ENCODE measurements around the gene ATP12A. TPM values are rescaled to one million over a fixed set of nuclear protein-coding genes. Genes with fewer than 3 reads are reported as not detected.

ATP12A gene
- total and polyA plus RNA-seq, 2 of the 8 experiments (the other 6 are each of a cell fraction or from before 2014, with no cell fraction given): 0.80 to 1.3 TPM

GRCh38 chr13:24738366-24738847 is 58.2 kb downstream of the ATP12A start:
- no peaks in the 10 kb centered on the region for H3K79me2 ChIP-seq (ENCODE audit: control insufficient read depth in 1 of 2, insufficient read depth in 2 of 2, low read length in 2 of 2)
- no peak overlapping the region for H3K56ac ChIP-seq (replicated peaks; ENCODE audit: insufficient read length, low read depth, low read length)
- no peak overlapping the region for H3K9ac ChIP-seq (replicated peaks in 1 of 4; ENCODE audit: extremely low read depth in 1 of 4, low read depth in 3 of 4, low read length in 3 of 4)
- H2BK20ac ChIP-seq (ENCODE audit: low read length): no peak overlapping the region
- no peaks in the 10 kb centered on the region for H3K9me3 ChIP-seq (ENCODE audit: insufficient read depth in 2 of 2, low read depth in 1 of 2, low read length in 1 of 2)
- H4K91ac ChIP-seq (replicated peaks; ENCODE audit: insufficient read length, low read length): no peak overlapping the region
- no peak overlapping the region for H3K4me2 ChIP-seq (ENCODE audit: insufficient read depth in 1 of 2, low read depth in 2 of 2, low read length in 2 of 2)
- H2BK15ac ChIP-seq (ENCODE audit: low read length): no peak overlapping the region
- H3K18ac ChIP-seq (ENCODE audit: extremely low read depth, low read length): no peak overlapping the region
- no peaks in the 10 kb centered on the region for H3K79me1 ChIP-seq (ENCODE audit: low read depth, low read length)
- no peak overlapping the region for H3K4ac ChIP-seq (replicated peaks; ENCODE audit: insufficient read length, low read depth, low read length)
- no peak overlapping the region for H3K27ac ChIP-seq (ENCODE audit: low read depth, low read length)
- H2BK120ac ChIP-seq (replicated peaks; ENCODE audit: low read depth, low read length): no peak overlapping the region
- no peak overlapping the region for H3K4me3 ChIP-seq (ENCODE audit: extremely low read depth in 1 of 4, insufficient read depth in 2 of 4, low read depth in 3 of 4, low read length in 4 of 4)
- no peak overlapping the region for H3K14ac ChIP-seq (ENCODE audit: insufficient read length)
- peak overlapping the region; percentile 11; the same call in 1 of the 2 replicates for H2AFZ ChIP-seq (ENCODE audit: low read length)
- ChIA-PET CTCF (ENCODE audit: partially characterized antibody) (no interaction called here), POLR2A (ENCODE audit: partially characterized antibody) (no interaction called here)
- no peaks in the 10 kb centered on the region for H3K36me3 ChIP-seq (ENCODE audit: control insufficient read depth in 2 of 4, insufficient read depth in 4 of 4, low read length in 3 of 4)
- FAIRE-seq (no peak), DNase-seq (ENCODE audit: low read depth in 1 of 2, low spot score in 2 of 2) (no peak)
- no peak overlapping the region for H4K5ac ChIP-seq (ENCODE audit: insufficient read length, low read depth, low read length)
- H3K23me2 ChIP-seq (ENCODE audit: low read depth, low read length): no peaks in the 10 kb centered on the region
- peaks cover 0 to 4% (median 1%) of the 10 kb centered on the region in 4 experiments; a peak in 1 of 7 replicates for H3K4me1 ChIP-seq (replicated peaks in 1 of 4; ENCODE audit: control insufficient read depth in 3 of 4, insufficient read depth in 4 of 4, low read length in 3 of 4)
- no peak for TF ChIP-seq SAP30 (IDR thresholded peaks at IDR 0.05; ENCODE audit: insufficient read depth, insufficient replicate concordance, low read length)
- TF ChIP-seq SIN3A (conservative IDR thresholded peaks at IDR 0.05 in 1 of 2, IDR thresholded peaks at IDR 0.05 in 1 of 2; ENCODE audit: low read depth in 1 of 2, low read length in 2 of 2): no peak
- TF ChIP-seq, protein P1, sequence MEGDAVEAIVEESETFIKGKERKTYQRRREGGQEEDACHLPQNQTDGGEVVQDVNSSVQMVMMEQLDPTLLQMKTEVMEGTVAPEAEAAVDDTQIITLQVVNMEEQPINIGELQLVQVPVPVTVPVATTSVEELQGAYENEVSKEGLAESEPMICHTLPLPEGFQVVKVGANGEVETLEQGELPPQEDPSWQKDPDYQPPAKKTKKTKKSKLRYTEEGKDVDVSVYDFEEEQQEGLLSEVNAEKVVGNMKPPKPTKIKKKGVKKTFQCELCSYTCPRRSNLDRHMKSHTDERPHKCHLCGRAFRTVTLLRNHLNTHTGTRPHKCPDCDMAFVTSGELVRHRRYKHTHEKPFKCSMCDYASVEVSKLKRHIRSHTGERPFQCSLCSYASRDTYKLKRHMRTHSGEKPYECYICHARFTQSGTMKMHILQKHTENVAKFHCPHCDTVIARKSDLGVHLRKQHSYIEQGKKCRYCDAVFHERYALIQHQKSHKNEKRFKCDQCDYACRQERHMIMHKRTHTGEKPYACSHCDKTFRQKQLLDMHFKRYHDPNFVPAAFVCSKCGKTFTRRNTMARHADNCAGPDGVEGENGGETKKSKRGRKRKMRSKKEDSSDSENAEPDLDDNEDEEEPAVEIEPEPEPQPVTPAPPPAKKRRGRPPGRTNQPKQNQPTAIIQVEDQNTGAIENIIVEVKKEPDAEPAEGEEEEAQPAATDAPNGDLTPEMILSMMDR (IDR thresholded peaks at IDR 0.05; ENCODE audit: control extremely low read depth in 1 of 3, insufficient read depth in 1 of 3, low read depth in 1 of 3, low read length in 3 of 3): no peak
- TF ChIP-seq CHD2 (IDR thresholded peaks at IDR 0.05; ENCODE audit: low read length): no peak
- TF ChIP-seq TAF7 (optimal IDR thresholded peaks at IDR 0.05; ENCODE audit: borderline replicate concordance, low read depth, low read length): no peak
- TF ChIP-seq POU5F1 (IDR thresholded peaks at IDR 0.05; ENCODE audit: low read depth, low read length): no peak
- TF ChIP-seq SP4 (IDR thresholded peaks at IDR 0.05; ENCODE audit: low read length): no peak
- no peak for TF ChIP-seq CBX8 (IDR thresholded peaks at IDR 0.05; ENCODE audit: borderline replicate concordance, low read depth, low read length)
- TF ChIP-seq CREB1 (IDR thresholded peaks at IDR 0.05): no peak
- TF ChIP-seq, protein P2, sequence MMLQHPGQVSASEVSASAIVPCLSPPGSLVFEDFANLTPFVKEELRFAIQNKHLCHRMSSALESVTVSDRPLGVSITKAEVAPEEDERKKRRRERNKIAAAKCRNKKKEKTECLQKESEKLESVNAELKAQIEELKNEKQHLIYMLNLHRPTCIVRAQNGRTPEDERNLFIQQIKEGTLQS (IDR thresholded peaks at IDR 0.05; ENCODE audit: insufficient read depth, low read depth, low read length): no peak
- no peak for TF ChIP-seq GABPA (IDR thresholded peaks at IDR 0.05; ENCODE audit: borderline replicate concordance, insufficient read depth, low read length)
- whole genome bisulfite sequencing, 2 experiments (ENCODE audit: extremely low coverage in 1 of 2, insufficient coverage in 1 of 2, insufficient read length in 1 of 2, insufficient replicate concordance in 2 of 2, low coverage in 1 of 2, low lambda C conversion rate in 2 of 2, missing lambda C conversion rate in 1 of 2): 87% methylated on average over 5 of the region's 5 CpGs; no CpG with 5 or more reads in 1 of the 2 experiments
- no peak overlapping the region for H2BK12ac ChIP-seq (ENCODE audit: low read depth, low read length)
- peak overlapping the region; percentile 64; the same call in 1 of the 2 replicates for H4K8ac ChIP-seq (ENCODE audit: extremely low read depth, insufficient read depth, low read length)
- H3K27me3 ChIP-seq (replicated peaks in 1 of 4; ENCODE audit: control insufficient read depth in 3 of 4, extremely low read depth in 1 of 4, insufficient read depth in 3 of 4, low read length in 3 of 4): peaks cover 0 to 2% (median 2%) of the 10 kb centered on the region in 4 experiments; a peak in 4 of 7 replicates
- no peak overlapping the region for H2AK5ac ChIP-seq (ENCODE audit: low read depth, low read length)
- H2BK5ac ChIP-seq (ENCODE audit: low read depth, low read length): no peak overlapping the region
- no peaks in the 10 kb centered on the region for H4K20me1 ChIP-seq (replicated peaks in 1 of 2; ENCODE audit: control insufficient read depth in 1 of 2, insufficient read depth in 2 of 2, low read length in 2 of 2)
- H3K23ac ChIP-seq (ENCODE audit: insufficient read length): no peak overlapping the region

All from H1 (cell line).